ENCODE measurements around the gene SCAP.

The SCAP gene

GRCh38 chr3:47414666-47415587 is 60.8 kb downstream of the SCAP start:
- TF ChIP-seq, protein P1, sequence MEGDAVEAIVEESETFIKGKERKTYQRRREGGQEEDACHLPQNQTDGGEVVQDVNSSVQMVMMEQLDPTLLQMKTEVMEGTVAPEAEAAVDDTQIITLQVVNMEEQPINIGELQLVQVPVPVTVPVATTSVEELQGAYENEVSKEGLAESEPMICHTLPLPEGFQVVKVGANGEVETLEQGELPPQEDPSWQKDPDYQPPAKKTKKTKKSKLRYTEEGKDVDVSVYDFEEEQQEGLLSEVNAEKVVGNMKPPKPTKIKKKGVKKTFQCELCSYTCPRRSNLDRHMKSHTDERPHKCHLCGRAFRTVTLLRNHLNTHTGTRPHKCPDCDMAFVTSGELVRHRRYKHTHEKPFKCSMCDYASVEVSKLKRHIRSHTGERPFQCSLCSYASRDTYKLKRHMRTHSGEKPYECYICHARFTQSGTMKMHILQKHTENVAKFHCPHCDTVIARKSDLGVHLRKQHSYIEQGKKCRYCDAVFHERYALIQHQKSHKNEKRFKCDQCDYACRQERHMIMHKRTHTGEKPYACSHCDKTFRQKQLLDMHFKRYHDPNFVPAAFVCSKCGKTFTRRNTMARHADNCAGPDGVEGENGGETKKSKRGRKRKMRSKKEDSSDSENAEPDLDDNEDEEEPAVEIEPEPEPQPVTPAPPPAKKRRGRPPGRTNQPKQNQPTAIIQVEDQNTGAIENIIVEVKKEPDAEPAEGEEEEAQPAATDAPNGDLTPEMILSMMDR (IDR thresholded peaks at IDR 0.05; ENCODE audit: low read depth, low read length, missing control alignments), result no peak
- H3K4me3 ChIP-seq (ENCODE audit: low read depth, low read length), result no peak overlapping the region
- in situ Hi-C loops (cut with HindIII; ENCODE audit: low sequenced_read_pairs), result no loop called here
- DNase-seq (ENCODE audit: low read depth), result no peak

DNA sequence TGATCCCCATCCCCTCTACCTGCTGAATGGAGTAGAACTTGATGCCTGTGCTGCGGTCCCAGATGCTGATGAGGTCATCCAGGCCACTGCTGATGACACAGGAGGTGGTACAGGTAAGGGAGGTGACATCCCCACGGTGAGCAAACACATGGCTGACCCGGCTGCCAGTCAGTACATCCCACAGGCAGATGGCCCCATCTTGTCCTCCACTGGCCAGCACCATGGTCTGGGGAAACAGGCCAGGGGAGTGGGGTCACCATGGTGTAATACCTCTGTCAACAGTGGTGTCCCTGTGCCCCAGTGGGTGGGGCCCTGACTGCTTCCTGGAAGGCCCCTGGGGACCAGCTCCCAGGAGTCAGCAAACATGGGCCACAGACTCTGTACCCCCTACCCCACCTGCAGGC is 61.6 kb downstream of the SCAP start:
- in situ Hi-C loops (cut with HindIII; ENCODE audit: low sequenced_read_pairs), result no loop called here
- DNase-seq (ENCODE audit: low read depth), result no peak
- no peak overlapping the region for H3K4me3 ChIP-seq (ENCODE audit: low read depth, low read length)
- TF ChIP-seq, protein P1 (IDR thresholded peaks at IDR 0.05; ENCODE audit: low read depth, low read length, missing control alignments), result no peak

DNA sequence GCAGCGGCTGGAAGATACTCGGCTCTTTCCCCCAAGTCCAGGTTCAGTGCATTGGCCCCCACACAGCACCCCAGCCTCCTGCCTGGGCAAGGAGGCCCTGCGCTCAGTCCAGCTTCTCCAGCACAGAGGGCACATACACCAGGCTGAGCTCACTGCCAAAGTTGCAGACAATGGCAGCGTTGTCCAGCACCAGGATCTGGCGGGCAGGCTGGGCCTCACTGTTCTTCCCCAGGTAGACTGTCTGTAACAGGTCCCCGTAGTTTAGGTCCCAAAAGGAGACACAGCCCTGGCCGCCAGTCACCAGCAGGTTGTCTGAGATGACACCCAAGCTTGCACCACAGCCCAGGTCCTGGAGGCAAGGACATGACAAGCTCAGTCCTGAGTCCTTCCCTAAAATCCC is 62.0 kb downstream of the SCAP start:
- TF ChIP-seq, protein P1 (IDR thresholded peaks at IDR 0.05; ENCODE audit: low read depth, low read length, missing control alignments), result no peak
- in situ Hi-C loops (cut with HindIII; ENCODE audit: low sequenced_read_pairs), result no loop called here
- no peak overlapping the region for H3K4me3 ChIP-seq (ENCODE audit: low read depth, low read length)
- no peak for DNase-seq (ENCODE audit: low read depth)

DNA sequence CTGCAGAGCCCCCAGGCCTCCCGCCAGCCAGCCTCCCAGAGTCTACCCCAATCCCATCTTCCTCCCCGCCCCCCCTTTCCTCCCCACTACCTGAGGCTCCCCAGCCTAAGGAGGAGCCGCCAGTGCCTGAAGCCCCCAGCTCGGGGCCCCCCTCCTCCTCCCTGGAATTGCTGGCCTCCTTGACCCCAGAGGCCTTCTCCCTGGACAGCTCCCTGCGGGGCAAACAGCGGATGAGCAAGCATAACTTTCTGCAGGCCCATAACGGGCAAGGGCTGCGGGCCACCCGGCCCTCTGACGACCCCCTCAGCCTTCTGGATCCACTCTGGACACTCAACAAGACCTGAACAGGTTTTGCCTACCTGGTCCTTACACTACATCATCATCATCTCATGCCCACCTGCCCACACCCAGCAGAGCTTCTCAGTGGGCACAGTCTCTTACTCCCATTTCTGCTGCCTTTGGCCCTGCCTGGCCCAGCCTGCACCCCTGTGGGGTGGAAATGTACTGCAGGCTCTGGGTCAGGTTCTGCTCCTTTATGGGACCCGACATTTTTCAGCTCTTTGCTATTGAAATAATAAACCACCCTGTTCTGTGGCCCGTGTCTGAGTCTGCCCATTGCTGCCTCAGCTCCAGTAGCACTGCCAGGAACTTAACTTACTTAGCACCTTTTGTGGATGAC is 62.8 kb downstream of the SCAP start:
- no peak overlapping the region for H3K4me3 ChIP-seq (ENCODE audit: low read depth, low read length)
- in situ Hi-C loops (cut with HindIII; ENCODE audit: low sequenced_read_pairs), result no loop called here
- TF ChIP-seq, protein P1 (IDR thresholded peaks at IDR 0.05; ENCODE audit: low read depth, low read length, missing control alignments), result peak; percentile 15
- DNase-seq (ENCODE audit: low read depth), result no peak

DNA sequence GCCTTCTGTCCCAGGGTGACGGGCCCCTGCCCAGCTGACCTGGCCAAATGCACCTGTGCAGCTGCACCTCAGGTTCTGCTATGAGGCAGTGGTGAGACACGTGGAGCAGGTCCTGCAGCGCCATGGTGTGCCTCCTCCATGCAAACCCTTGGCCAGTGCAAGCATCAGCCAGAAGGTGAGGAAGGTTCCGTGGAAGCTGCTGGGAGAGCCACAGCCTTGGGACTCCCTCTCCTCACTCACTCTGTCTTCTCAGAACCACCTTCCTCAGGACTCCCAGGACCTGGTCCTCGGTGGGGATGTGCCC is 63.3 kb downstream of the SCAP start:
- TF ChIP-seq, protein P1 (IDR thresholded peaks at IDR 0.05; ENCODE audit: low read depth, low read length, missing control alignments), result no peak
- in situ Hi-C loops (cut with HindIII; ENCODE audit: low sequenced_read_pairs), result no loop called here
- DNase-seq (ENCODE audit: low read depth), result no peak
- H3K4me3 ChIP-seq (ENCODE audit: low read depth, low read length), result no peak overlapping the region

- H3K4me3 ChIP-seq (ENCODE audit: low read depth, low read length), result no peak overlapping the region
- TF ChIP-seq, protein P1 (IDR thresholded peaks at IDR 0.05; ENCODE audit: low read depth, low read length, missing control alignments), result no peak
- in situ Hi-C loops (cut with HindIII; ENCODE audit: low sequenced_read_pairs), result no loop called here
- DNase-seq (ENCODE audit: low read depth), result no peak
Observed at GRCh38 chr3:47411696-47412452, 63.9 kb downstream of the SCAP start.
